Measurements from ENCODE around the gene SLC26A1. TPM values are rescaled to one million over a fixed set of nuclear protein-coding genes. Genes with fewer than 3 reads are reported as not detected.

Gene SLC26A1
- polyA plus RNA-seq, 1 donor (not counting 4 experiments of a cell fraction or from before 2014, with no cell fraction given), result not detected

DNA sequence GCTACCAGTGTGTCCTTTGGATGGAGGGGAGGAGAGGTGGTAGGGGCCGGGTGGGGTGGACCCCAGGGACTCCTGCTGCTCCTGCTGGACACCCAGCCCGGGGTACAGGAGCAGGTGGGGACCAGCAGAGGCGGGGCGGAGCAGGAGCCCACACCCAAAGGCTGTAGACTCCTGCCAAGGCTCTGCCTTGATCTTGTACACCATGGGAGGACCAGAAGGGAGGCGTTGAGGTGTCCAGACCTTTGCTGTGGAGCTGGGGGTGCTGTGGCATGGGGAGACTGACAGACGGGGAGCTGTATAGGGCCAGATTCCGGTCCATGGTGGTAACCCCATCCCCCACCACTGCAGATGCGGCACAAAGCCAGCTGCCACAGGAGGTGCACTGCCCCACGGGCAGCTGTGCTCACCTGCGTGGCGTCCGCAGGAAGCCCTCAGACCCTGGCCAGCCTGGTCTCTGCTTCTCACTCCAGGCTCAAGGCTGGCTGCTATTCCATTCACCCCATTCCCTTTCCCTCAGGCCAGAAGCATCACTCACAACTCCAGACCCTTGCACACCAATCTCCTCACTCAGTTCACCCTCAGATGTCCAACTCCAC lies 5.0 kb upstream of the SLC26A1 start:
- dilution Hi-C loops (cut with MboI; ENCODE audit: extremely low pct_ligation_motif_present, low sequenced_read_pairs), result no loop called here

GRCh38 chr4:997375-998071 lies 4.3 kb upstream of the SLC26A1 start:
- Histone ChIP-seq H3K9me3 (ENCODE audit: control insufficient read depth, low read depth, low read length) (no peaks in the 10 kb centered on the region), H3K79me2 (ENCODE audit: control insufficient read depth, insufficient read depth, low read length) (no peaks in the 10 kb centered on the region), H3K36me3 (ENCODE audit: control insufficient read depth in 2 of 2, extremely low read depth in 1 of 2, insufficient read depth in 2 of 2, low read length in 2 of 2) (no peaks in the 10 kb centered on the region), H3K4me1 (ENCODE audit: control insufficient read depth, extremely low read depth, insufficient read depth, low read length) (no peaks in the 10 kb centered on the region), H3K4me2 (ENCODE audit: control insufficient read depth, extremely low read depth, insufficient read depth, low read depth, low read length) (no peak overlapping the region), H3K27ac (ENCODE audit: control insufficient read depth, insufficient read depth, low read length) (no peak overlapping the region), H2AFZ (ENCODE audit: control insufficient read depth, low read length) (no peak overlapping the region), H3K27me3 (ENCODE audit: control insufficient read depth, extremely low read depth, insufficient read depth, low read length) (peaks cover 64% of the 10 kb centered on the region), H3K9me1 (ENCODE audit: control insufficient read depth, extremely low read depth, insufficient read depth, low read length) (no peaks in the 10 kb centered on the region), H3K9ac (ENCODE audit: control insufficient read depth, extremely low read depth, insufficient read depth, low read length) (no peak overlapping the region), H4K20me1 (ENCODE audit: control insufficient read depth, extremely low read depth, insufficient read depth, low read length) (no peaks in the 10 kb centered on the region), H3K4me3 (ENCODE audit: control insufficient read depth in 2 of 3, extremely low read depth in 1 of 3, insufficient read depth in 2 of 3, low read depth in 1 of 3, low read length in 3 of 3) (no peak overlapping the region)
- FAIRE-seq (no peak), DNase-seq (ENCODE audit: low read depth, low spot score) (no peak)
- TF ChIP-seq CTCF (optimal IDR thresholded peaks at IDR 0.05 in 1 of 3, IDR thresholded peaks at IDR 0.05 in 1 of 3, conservative IDR thresholded peaks at IDR 0.05 in 1 of 3; ENCODE audit: extremely low read depth in 1 of 3, insufficient read depth in 2 of 3, low read length in 3 of 3), result no peak
- TF ChIP-seq EZH2 (IDR thresholded peaks at IDR 0.05; ENCODE audit: low read length), result peak; percentile 68
- dilution Hi-C loops (cut with MboI; ENCODE audit: extremely low pct_ligation_motif_present, low sequenced_read_pairs), result no loop called here

More for the DNA sequence above, 5.0 kb upstream of the SLC26A1 start:
- Histone ChIP-seq H3K9ac (ENCODE audit: control insufficient read depth, extremely low read depth, insufficient read depth, low read length) (no peak overlapping the region), H3K27ac (ENCODE audit: control insufficient read depth, insufficient read depth, low read length) (no peak overlapping the region), H4K20me1 (ENCODE audit: control insufficient read depth, extremely low read depth, insufficient read depth, low read length) (no peaks in the 10 kb centered on the region), H3K27me3 (ENCODE audit: control insufficient read depth, extremely low read depth, insufficient read depth, low read length) (peaks cover 69% of the 10 kb centered on the region), H3K79me2 (ENCODE audit: control insufficient read depth, insufficient read depth, low read length) (no peaks in the 10 kb centered on the region), H3K36me3 (ENCODE audit: control insufficient read depth in 2 of 2, extremely low read depth in 1 of 2, insufficient read depth in 2 of 2, low read length in 2 of 2) (no peaks in the 10 kb centered on the region), H3K4me1 (ENCODE audit: control insufficient read depth, extremely low read depth, insufficient read depth, low read length) (no peaks in the 10 kb centered on the region), H3K9me1 (ENCODE audit: control insufficient read depth, extremely low read depth, insufficient read depth, low read length) (no peaks in the 10 kb centered on the region), H3K4me2 (ENCODE audit: control insufficient read depth, extremely low read depth, insufficient read depth, low read depth, low read length) (no peak overlapping the region), H2AFZ (ENCODE audit: control insufficient read depth, low read length) (no peak overlapping the region), H3K4me3 (ENCODE audit: control insufficient read depth in 2 of 3, extremely low read depth in 1 of 3, insufficient read depth in 2 of 3, low read depth in 1 of 3, low read length in 3 of 3) (no peak overlapping the region), H3K9me3 (ENCODE audit: control insufficient read depth, low read depth, low read length) (no peaks in the 10 kb centered on the region)
- DNase-seq (ENCODE audit: low read depth, low spot score) (no peak), FAIRE-seq (no peak)
- TF ChIP-seq EZH2 (IDR thresholded peaks at IDR 0.05; ENCODE audit: low read length), result peak; percentile 14
- no peak for TF ChIP-seq CTCF (optimal IDR thresholded peaks at IDR 0.05 in 1 of 3, IDR thresholded peaks at IDR 0.05 in 1 of 3, conservative IDR thresholded peaks at IDR 0.05 in 1 of 3; ENCODE audit: extremely low read depth in 1 of 3, insufficient read depth in 2 of 3, low read length in 3 of 3)
